Measurements from ENCODE around the gene COX8C. TPM values are rescaled to one million over a fixed set of nuclear protein-coding genes. Genes with fewer than 3 reads are reported as not detected.

COX8C gene
- total and polyA plus RNA-seq, 2 of the 8 experiments (the other 6 are each of a cell fraction or from before 2014, with no cell fraction given): not detected

DNA sequence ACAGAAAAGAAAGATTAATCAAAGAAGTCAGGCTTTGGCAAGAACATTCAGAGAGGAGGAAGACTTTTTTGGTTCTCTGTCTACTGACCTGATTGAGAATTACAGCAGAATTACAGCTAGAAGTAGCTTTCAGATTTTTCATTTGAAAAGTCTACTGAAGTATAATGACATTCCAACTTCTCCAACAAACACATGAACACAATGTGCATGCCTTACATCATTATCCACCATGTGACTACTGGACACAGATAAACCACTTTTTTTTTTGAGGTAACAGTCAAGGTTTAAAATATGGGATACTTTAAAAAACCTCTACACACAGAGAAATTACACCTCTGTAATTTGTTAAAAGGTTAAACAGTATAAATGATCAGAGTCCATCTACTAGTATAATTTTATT, 26.5 kb upstream of the COX8C start:
- FAIRE-seq (no peak), DNase-seq (ENCODE audit: low read depth in 1 of 2, low spot score in 2 of 2) (no peak)
- Histone ChIP-seq H3K23me2 (ENCODE audit: low read depth, low read length) (no peaks in the 10 kb centered on the region), H3K14ac (ENCODE audit: insufficient read length) (no peak overlapping the region), H3K9ac (replicated peaks in 1 of 4; ENCODE audit: extremely low read depth in 1 of 4, low read depth in 3 of 4, low read length in 3 of 4) (no peak overlapping the region), H2BK12ac (ENCODE audit: low read depth, low read length) (no peak overlapping the region), H3K79me1 (ENCODE audit: low read depth, low read length) (peaks cover 10% of the 10 kb centered on the region; the same call in 1 of the 2 replicates), H3K4me2 (ENCODE audit: insufficient read depth in 1 of 2, low read depth in 2 of 2, low read length in 2 of 2) (no peak overlapping the region), H3K27ac (ENCODE audit: low read depth, low read length) (no peak overlapping the region), H2AFZ (ENCODE audit: low read length) (no peak overlapping the region), H4K8ac (ENCODE audit: extremely low read depth, insufficient read depth, low read length) (no peak overlapping the region), H2BK120ac (replicated peaks; ENCODE audit: low read depth, low read length) (no peak overlapping the region), H4K91ac (replicated peaks; ENCODE audit: insufficient read length, low read length) (no peak overlapping the region), H3K18ac (ENCODE audit: extremely low read depth, low read length) (no peak overlapping the region), H2BK5ac (ENCODE audit: low read depth, low read length) (no peak overlapping the region), H4K5ac (ENCODE audit: insufficient read length, low read depth, low read length) (no peak overlapping the region), H3K4ac (replicated peaks; ENCODE audit: insufficient read length, low read depth, low read length) (no peak overlapping the region), H3K56ac (replicated peaks; ENCODE audit: insufficient read length, low read depth, low read length) (no peak overlapping the region), H2BK20ac (ENCODE audit: low read length) (no peak overlapping the region), H4K20me1 (replicated peaks in 1 of 2; ENCODE audit: control insufficient read depth in 1 of 2, insufficient read depth in 2 of 2, low read length in 2 of 2) (peaks cover 0 to 7% of the 10 kb centered on the region in 2 experiments), H3K36me3 (ENCODE audit: control insufficient read depth in 2 of 4, insufficient read depth in 4 of 4, low read length in 3 of 4) (no peaks in the 10 kb centered on the region), H3K4me1 (replicated peaks in 1 of 4; ENCODE audit: control insufficient read depth in 3 of 4, insufficient read depth in 4 of 4, low read length in 3 of 4) (peaks cover 0 to 14% (median 6%) of the 10 kb centered on the region in 4 experiments; a peak in 6 of 7 replicates), H2BK15ac (ENCODE audit: low read length) (no peak overlapping the region), H3K4me3 (ENCODE audit: extremely low read depth in 1 of 4, insufficient read depth in 2 of 4, low read depth in 3 of 4, low read length in 4 of 4) (no peak overlapping the region), H2AK5ac (ENCODE audit: low read depth, low read length) (no peak overlapping the region), H3K27me3 (replicated peaks in 1 of 4; ENCODE audit: control insufficient read depth in 3 of 4, extremely low read depth in 1 of 4, insufficient read depth in 3 of 4, low read length in 3 of 4) (no peaks in the 10 kb centered on the region), H3K9me3 (ENCODE audit: insufficient read depth in 2 of 2, low read depth in 1 of 2, low read length in 1 of 2) (no peaks in the 10 kb centered on the region), H3K23ac (ENCODE audit: insufficient read length) (no peak overlapping the region), H3K79me2 (ENCODE audit: control insufficient read depth in 1 of 2, insufficient read depth in 2 of 2, low read length in 2 of 2) (peaks cover 0 to 95% of the 10 kb centered on the region in 2 experiments; a peak in 3 of 4 replicates)
- ChIA-PET POLR2A (ENCODE audit: partially characterized antibody) (interaction anchor here (0.6 kb wide), 1 partner anchor 20 kb away, joined by 3 read pairs; no protein-coding TSS in a partner anchor), CTCF (ENCODE audit: partially characterized antibody) (no interaction called here)
- no peak for TF ChIP-seq POU5F1 (IDR thresholded peaks at IDR 0.05; ENCODE audit: low read depth, low read length)
- no peak for TF ChIP-seq SUZ12 (IDR thresholded peaks at IDR 0.05; ENCODE audit: low read length)
- TF ChIP-seq SIRT6 (IDR thresholded peaks at IDR 0.05; ENCODE audit: low read length): no peak
- no peak for TF ChIP-seq CTBP2 (IDR thresholded peaks at IDR 0.05; ENCODE audit: borderline replicate concordance, insufficient read depth, insufficient read length, low read length)
- TF ChIP-seq TAF7 (optimal IDR thresholded peaks at IDR 0.05; ENCODE audit: borderline replicate concordance, low read depth, low read length): no peak

Data from H1 (cell line).